GM23338 (cell line): ENCODE measurements around the gene CERT1. TPM values are rescaled to one million over a fixed set of nuclear protein-coding genes. Genes with fewer than 3 reads are reported as not detected.
"Not testable (repeated sequence)": the region's sequence is repeated elsewhere in the genome, so short reads cannot be mapped to it uniquely, and the experiment has no call there.

Experiments used
- ATAC-seq: fragments of 200-7000 bp; cut with Tn5 transposase; 3 replicates; pipeline ENCODE4 v1.9.1; 2020
- DNase-seq: peaks from one replicate; pipeline ENCODE4 v3.0.0-alpha.2; 2015; ENCODE audit warnings: low spot score
- H2AFZ ChIP-seq: fragments of 200-600 bp; sonication (generic); 2 replicates; pipeline ENCODE4 v1.8.0; 2016; ENCODE audit warnings: antibody characterized with exemption, mild to moderate bottlenecking, moderate library complexity
- H3F3A ChIP-seq: fragments of 200-600 bp; sonication (generic); replicated peaks from 2 replicates; pipeline ENCODE4 v1.8.0; 2017; ENCODE audit warnings: antibody characterized with exemption, mixed run types, low read depth
- H3K27ac ChIP-seq: fragments of 200-600 bp; sonication (generic); 2 replicates; pipeline ENCODE4 v1.6.1; 2016; ENCODE audit warnings: low read depth
- H3K27me3 ChIP-seq: fragments of 200-600 bp; sonication (generic); 2 replicates; pipeline ENCODE4 v1.8.0; 2016; ENCODE audit warnings: mild to moderate bottlenecking, mixed run types, moderate library complexity; ENCODE audit not compliant: insufficient read depth
- H3K36me3 ChIP-seq: fragments of 200-600 bp; sonication (generic); 2 replicates; pipeline ENCODE4 v1.8.0; 2016; ENCODE audit warnings: mild to moderate bottlenecking; ENCODE audit not compliant: insufficient read depth
- H3K4me1 ChIP-seq: fragments of 200-600 bp; sonication (generic); 2 replicates; pipeline ENCODE4 v1.8.0; 2016; ENCODE audit warnings: mild to moderate bottlenecking, moderate library complexity; ENCODE audit not compliant: insufficient read depth
- H3K4me2 ChIP-seq: fragments of 200-600 bp; sonication (generic); 2 replicates; pipeline ENCODE4 v1.7.1; 2017; ENCODE audit warnings: mixed run types
- H3K4me3 ChIP-seq: fragments of 200-600 bp; sonication (generic); 2 replicates; pipeline ENCODE4 v1.6.1; 2016; ENCODE audit warnings: mixed run types
- H3K79me2 ChIP-seq: fragments of 200-600 bp; sonication (generic); replicated peaks from 2 replicates; pipeline ENCODE4 v1.8.0; 2017; ENCODE audit warnings: mild to moderate bottlenecking; ENCODE audit not compliant: insufficient read depth
- H3K9me2 ChIP-seq: fragments of 200-600 bp; sonication (generic); 2 replicates; pipeline ENCODE4 v1.8.0; 2017; ENCODE audit not compliant: insufficient read depth
- H4K20me1 ChIP-seq: fragments of 200-600 bp; sonication (generic); replicated peaks from 2 replicates; pipeline ENCODE4 v1.8.0; 2017; ENCODE audit warnings: mild to moderate bottlenecking; ENCODE audit not compliant: insufficient read depth
- H3K27ac Mint-ChIP-seq: 2 replicates; pipeline ENCODE4 v1.8.0; 2020; ENCODE audit warnings: inconsistent platforms, mild to moderate bottlenecking, moderate library complexity, mixed read lengths
- H3K27me3 Mint-ChIP-seq: 3 replicates; pipeline ENCODE4 v1.8.0; 2022; ENCODE audit warnings: low read depth, mild to moderate bottlenecking, moderate library complexity, mixed read lengths, inconsistent platforms; ENCODE audit not compliant: insufficient read depth, poor library complexity
- H3K36me3 Mint-ChIP-seq: 3 replicates; pipeline ENCODE4 v1.8.0; 2021; ENCODE audit warnings: low read depth, mild to moderate bottlenecking, inconsistent platforms, moderate library complexity, mixed read lengths
- H3K4me1 Mint-ChIP-seq: 3 replicates; pipeline ENCODE4 v1.8.0; 2020; ENCODE audit warnings: mild to moderate bottlenecking, inconsistent platforms, mixed read lengths
- H3K4me3 Mint-ChIP-seq: 3 replicates; pipeline ENCODE4 v1.8.0; 2021; ENCODE audit warnings: moderate library complexity, mild to moderate bottlenecking, inconsistent platforms, mixed read lengths
- H3K9me3 Mint-ChIP-seq: 3 replicates; pipeline ENCODE4 v1.8.0; 2020; ENCODE audit warnings: moderate library complexity, mild to moderate bottlenecking, inconsistent platforms, mixed read lengths
- polyA plus RNA-seq: library from polyadenylated mRNA; unstranded; fragments of >200 nt; fragmentation: Nextera tagmentation; extraction: Ambion mirVana; gene quantifications from 2 replicates; pipeline ENCODE4 v1.2.1, GENCODE V29; 2016
- total RNA-seq: library from RNA; depleted of rRNA; stranded (reverse); fragments of >200 nt; shearing (Covaris generic); gene quantifications from 2 replicates; pipeline ENCODE4 v1.2.3, GENCODE V29; 2014
- TF ChIP-seq, protein P1 (sequence below): fragments of 250-450 bp; sonication (Bioruptor Pico); IDR thresholded peaks from 2 replicates; pipeline ENCODE4 v1.5.0; 2020; ENCODE audit warnings: mild to moderate bottlenecking, moderate library complexity

CERT1 gene
- total and polyA plus RNA-seq, 2 experiments from 2014 or later = 36.5 to 40.7 TPM

DNA sequence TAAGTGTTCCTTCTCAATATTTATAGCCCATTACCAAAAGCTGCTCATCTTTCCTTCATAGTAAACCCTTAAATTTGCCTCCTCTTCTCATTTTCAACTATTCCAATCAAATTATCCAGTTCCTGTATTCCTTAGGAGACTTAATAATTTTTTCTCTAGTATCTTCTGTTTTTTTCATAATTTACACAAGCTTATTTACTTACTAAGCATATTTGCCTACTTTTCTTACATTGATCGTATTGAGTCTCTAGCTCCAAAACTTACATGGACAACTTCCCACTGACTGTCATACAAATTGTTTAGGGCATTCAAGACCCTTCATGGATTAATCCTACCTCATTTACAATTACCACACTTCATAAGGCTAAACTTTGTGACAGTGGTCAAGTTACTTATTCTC lies 3.6 kb downstream of the CERT1 start (continued):
- TF ChIP-seq, protein P1, sequence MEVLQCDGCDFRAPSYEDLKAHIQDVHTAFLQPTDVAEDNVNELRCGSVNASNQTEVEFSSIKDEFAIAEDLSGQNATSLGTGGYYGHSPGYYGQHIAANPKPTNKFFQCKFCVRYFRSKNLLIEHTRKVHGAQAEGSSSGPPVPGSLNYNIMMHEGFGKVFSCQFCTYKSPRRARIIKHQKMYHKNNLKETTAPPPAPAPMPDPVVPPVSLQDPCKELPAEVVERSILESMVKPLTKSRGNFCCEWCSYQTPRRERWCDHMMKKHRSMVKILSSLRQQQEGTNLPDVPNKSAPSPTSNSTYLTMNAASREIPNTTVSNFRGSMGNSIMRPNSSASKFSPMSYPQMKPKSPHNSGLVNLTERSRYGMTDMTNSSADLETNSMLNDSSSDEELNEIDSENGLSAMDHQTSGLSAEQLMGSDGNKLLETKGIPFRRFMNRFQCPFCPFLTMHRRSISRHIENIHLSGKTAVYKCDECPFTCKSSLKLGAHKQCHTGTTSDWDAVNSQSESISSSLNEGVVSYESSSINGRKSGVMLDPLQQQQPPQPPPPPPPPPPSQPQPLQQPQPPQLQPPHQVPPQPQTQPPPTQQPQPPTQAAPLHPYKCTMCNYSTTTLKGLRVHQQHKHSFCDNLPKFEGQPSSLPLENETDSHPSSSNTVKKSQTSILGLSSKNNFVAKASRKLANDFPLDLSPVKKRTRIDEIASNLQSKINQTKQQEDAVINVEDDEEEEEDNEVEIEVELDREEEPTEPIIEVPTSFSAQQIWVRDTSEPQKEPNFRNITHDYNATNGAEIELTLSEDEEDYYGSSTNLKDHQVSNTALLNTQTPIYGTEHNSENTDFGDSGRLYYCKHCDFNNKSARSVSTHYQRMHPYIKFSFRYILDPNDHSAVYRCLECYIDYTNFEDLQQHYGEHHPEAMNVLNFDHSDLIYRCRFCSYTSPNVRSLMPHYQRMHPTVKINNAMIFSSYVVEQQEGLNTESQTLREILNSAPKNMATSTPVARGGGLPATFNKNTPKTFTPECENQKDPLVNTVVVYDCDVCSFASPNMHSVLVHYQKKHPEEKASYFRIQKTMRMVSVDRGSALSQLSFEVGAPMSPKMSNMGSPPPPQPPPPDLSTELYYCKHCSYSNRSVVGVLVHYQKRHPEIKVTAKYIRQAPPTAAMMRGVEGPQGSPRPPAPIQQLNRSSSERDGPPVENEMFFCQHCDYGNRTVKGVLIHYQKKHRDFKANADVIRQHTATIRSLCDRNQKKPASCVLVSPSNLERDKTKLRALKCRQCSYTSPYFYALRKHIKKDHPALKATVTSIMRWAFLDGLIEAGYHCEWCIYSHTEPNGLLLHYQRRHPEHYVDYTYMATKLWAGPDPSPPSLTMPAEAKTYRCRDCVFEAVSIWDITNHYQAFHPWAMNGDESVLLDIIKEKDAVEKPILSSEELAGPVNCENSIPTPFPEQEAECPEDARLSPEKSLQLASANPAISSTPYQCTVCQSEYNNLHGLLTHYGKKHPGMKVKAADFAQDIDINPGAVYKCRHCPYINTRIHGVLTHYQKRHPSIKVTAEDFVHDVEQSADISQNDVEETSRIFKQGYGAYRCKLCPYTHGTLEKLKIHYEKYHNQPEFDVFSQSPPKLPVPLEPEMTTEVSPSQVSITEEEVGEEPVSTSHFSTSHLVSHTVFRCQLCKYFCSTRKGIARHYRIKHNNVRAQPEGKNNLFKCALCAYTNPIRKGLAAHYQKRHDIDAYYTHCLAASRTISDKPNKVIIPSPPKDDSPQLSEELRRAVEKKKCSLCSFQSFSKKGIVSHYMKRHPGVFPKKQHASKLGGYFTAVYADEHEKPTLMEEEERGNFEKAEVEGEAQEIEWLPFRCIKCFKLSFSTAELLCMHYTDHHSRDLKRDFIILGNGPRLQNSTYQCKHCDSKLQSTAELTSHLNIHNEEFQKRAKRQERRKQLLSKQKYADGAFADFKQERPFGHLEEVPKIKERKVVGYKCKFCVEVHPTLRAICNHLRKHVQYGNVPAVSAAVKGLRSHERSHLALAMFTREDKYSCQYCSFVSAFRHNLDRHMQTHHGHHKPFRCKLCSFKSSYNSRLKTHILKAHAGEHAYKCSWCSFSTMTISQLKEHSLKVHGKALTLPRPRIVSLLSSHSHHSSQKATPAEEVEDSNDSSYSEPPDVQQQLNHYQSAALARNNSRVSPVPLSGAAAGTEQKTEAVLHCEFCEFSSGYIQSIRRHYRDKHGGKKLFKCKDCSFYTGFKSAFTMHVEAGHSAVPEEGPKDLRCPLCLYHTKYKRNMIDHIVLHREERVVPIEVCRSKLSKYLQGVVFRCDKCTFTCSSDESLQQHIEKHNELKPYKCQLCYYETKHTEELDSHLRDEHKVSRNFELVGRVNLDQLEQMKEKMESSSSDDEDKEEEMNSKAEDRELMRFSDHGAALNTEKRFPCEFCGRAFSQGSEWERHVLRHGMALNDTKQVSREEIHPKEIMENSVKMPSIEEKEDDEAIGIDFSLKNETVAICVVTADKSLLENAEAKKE (CRISPR knock-in tag) = no peak

DNA sequence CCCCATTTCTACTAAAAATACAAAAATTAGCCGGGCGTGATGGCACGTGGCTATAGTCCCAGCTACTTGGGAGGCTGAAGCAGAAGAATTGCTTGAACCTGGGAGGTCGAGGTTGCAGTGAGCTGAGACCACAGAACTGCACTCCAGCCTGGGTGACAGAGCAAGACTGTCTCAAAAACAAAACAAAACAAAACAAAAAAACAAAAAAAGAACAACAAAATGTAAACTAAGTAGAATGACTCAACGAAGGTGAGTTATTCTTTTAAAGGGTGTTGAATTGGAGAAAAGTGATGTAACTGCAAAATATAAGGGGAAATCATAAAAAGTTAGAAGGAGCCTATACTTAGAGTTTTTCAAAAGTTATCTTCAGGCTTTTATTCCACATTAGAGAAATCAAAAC lies 6.3 kb downstream of the CERT1 start:
- not testable (repeated sequence) for H3K9me2 ChIP-seq, H3K9me3 Mint-ChIP-seq, DNase-seq, H3K4me1 Mint-ChIP-seq, H3K27me3 Mint-ChIP-seq, H4K20me1 ChIP-seq, H3K36me3 ChIP-seq, H3F3A ChIP-seq, H3K4me3 ChIP-seq, H2AFZ ChIP-seq, ATAC-seq, H3K27ac Mint-ChIP-seq, H3K4me3 Mint-ChIP-seq, H3K36me3 Mint-ChIP-seq, H3K27me3 ChIP-seq, H3K27ac ChIP-seq, H3K4me2 ChIP-seq
- peaks cover 64% of the 10 kb centered on the region for H3K79me2 ChIP-seq
- H3K4me1 ChIP-seq = peaks cover 13% of the 10 kb centered on the region

DNA sequence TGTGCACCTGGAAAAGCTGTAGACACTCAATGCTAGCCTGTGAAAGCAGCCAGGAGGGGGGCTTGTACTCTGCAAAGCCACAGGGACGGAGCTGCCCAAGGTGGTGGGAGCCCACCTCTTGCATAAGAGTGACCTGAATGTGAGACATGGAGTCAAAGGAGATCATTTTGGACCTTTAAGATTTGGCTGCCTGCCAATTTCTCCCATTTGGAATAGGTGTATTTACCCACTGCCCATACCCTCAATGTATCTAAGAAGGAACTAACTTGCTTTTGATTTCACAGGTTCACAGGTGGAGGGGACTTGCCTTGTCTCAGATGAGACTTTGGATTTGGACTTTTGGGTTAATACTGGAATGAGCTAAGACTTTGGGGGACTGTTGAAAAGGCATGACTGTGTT lies 12.6 kb downstream of the CERT1 start:
- not testable (repeated sequence) for ATAC-seq, H3K9me2 ChIP-seq, H3K9me3 Mint-ChIP-seq, H3K4me2 ChIP-seq, H3K4me3 ChIP-seq, H3K27me3 ChIP-seq, H4K20me1 ChIP-seq, H3K4me3 Mint-ChIP-seq, H3K27ac ChIP-seq, DNase-seq, H2AFZ ChIP-seq, H3K27me3 Mint-ChIP-seq, H3K36me3 ChIP-seq, H3F3A ChIP-seq, H3K4me1 ChIP-seq, H3K27ac Mint-ChIP-seq
- peaks cover 11% of the 10 kb centered on the region for H3K4me1 Mint-ChIP-seq
- H3K79me2 ChIP-seq = peaks cover 29% of the 10 kb centered on the region
- H3K36me3 Mint-ChIP-seq = peaks cover 29% of the 10 kb centered on the region
